ENCODE results near the gene KCNH5.

GRCh38 chr14:63045234-63045611 is at the start of gene KCNH5:
- TF ChIP-seq, protein P1, sequence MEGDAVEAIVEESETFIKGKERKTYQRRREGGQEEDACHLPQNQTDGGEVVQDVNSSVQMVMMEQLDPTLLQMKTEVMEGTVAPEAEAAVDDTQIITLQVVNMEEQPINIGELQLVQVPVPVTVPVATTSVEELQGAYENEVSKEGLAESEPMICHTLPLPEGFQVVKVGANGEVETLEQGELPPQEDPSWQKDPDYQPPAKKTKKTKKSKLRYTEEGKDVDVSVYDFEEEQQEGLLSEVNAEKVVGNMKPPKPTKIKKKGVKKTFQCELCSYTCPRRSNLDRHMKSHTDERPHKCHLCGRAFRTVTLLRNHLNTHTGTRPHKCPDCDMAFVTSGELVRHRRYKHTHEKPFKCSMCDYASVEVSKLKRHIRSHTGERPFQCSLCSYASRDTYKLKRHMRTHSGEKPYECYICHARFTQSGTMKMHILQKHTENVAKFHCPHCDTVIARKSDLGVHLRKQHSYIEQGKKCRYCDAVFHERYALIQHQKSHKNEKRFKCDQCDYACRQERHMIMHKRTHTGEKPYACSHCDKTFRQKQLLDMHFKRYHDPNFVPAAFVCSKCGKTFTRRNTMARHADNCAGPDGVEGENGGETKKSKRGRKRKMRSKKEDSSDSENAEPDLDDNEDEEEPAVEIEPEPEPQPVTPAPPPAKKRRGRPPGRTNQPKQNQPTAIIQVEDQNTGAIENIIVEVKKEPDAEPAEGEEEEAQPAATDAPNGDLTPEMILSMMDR (IDR thresholded peaks at IDR 0.05; ENCODE audit: borderline replicate concordance, extremely low read depth, low read length, poor library complexity, severe bottlenecking): no peak
- TF ChIP-seq EZH2 (IDR thresholded peaks at IDR 0.05; ENCODE audit: borderline replicate concordance, low read depth, low read length, severe bottlenecking): no peak
